ENCODE measurements around the gene NFAM1. TPM values are rescaled to one million over a fixed set of nuclear protein-coding genes. Genes with fewer than 3 reads are reported as not detected.

NFAM1 gene
- total RNA-seq, 5 donors from 2014 or later (not counting 1 experiment from before 2014, with no cell fraction given), result 0.07 to 0.32 (median 0.18) TPM

- H3K27ac Mint-ChIP-seq, result no peak overlapping the region
- no peak for DNase-seq
- no peaks in the 10 kb centered on the region for H3K36me3 Mint-ChIP-seq
- no peaks in the 10 kb centered on the region for H3K4me1 ChIP-seq (ENCODE audit: control insufficient read depth in 1 of 2, extremely low read depth in 1 of 2, insufficient read depth in 2 of 2, low read length in 2 of 2)
- H3K27me3 ChIP-seq (replicated peaks in 1 of 2; ENCODE audit: control insufficient read depth in 2 of 2, extremely low read depth in 1 of 2, insufficient read depth in 2 of 2, low read length in 1 of 2), result peaks cover 0 to 27% of the 10 kb centered on the region in 2 experiments
- no peak overlapping the region for H3K4me3 ChIP-seq (ENCODE audit: control insufficient read depth in 1 of 2, extremely low read depth in 1 of 2, low read length in 1 of 2)
- H3K4me3 Mint-ChIP-seq, result no peak overlapping the region
- no peak for ATAC-seq (replicated peaks in 1 of 4)
- POLR2A ChIA-PET, result interaction anchor here in 1 of 2 donors (0.6 kb wide), 1 partner anchor 557 kb away, joined by 3 read pairs; no protein-coding TSS in a partner anchor
- WGBS (ENCODE audit: insufficient coverage), result 78% methylated on average over 11 of the region's 11 CpGs
- no peaks in the 10 kb centered on the region for H3K9me3 ChIP-seq
- CTCF ChIA-PET, result no interaction called here
- no peaks in the 10 kb centered on the region for H3K4me1 Mint-ChIP-seq
- no peaks in the 10 kb centered on the region for H3K9me3 Mint-ChIP-seq
- H3K27ac ChIP-seq (ENCODE audit: low read length), result no peak overlapping the region
- peaks cover 4 to 14% of the 10 kb centered on the region in 2 donors for H3K27me3 Mint-ChIP-seq
- no peaks in the 10 kb centered on the region for H3K36me3 ChIP-seq (ENCODE audit: control insufficient read depth in 2 of 2, extremely low read depth in 1 of 2, insufficient read depth in 1 of 2, low read length in 1 of 2)
These were observed 19.4 kb upstream of the NFAM1 start for GRCh38 chr22:42451499-42452145.

GRCh38 chr22:42450862-42451261 lies 18.7 kb upstream of the NFAM1 start:
- no peaks in the 10 kb centered on the region for H3K4me1 Mint-ChIP-seq
- no peaks in the 10 kb centered on the region for H3K36me3 Mint-ChIP-seq
- H3K4me1 ChIP-seq (ENCODE audit: control insufficient read depth in 1 of 2, extremely low read depth in 1 of 2, insufficient read depth in 2 of 2, low read length in 2 of 2), result no peaks in the 10 kb centered on the region
- 70% methylated on average over 6 of the region's 6 CpGs for WGBS (ENCODE audit: insufficient coverage)
- peaks cover 4 to 14% of the 10 kb centered on the region in 2 donors for H3K27me3 Mint-ChIP-seq
- ChIA-PET CTCF (no interaction called here), POLR2A (no interaction called here)
- no peak overlapping the region for H3K27ac Mint-ChIP-seq
- H3K4me3 ChIP-seq (ENCODE audit: control insufficient read depth in 1 of 2, extremely low read depth in 1 of 2, low read length in 1 of 2), result no peak overlapping the region
- H3K27ac ChIP-seq (ENCODE audit: low read length), result no peak overlapping the region
- H3K36me3 ChIP-seq (ENCODE audit: control insufficient read depth in 2 of 2, extremely low read depth in 1 of 2, insufficient read depth in 1 of 2, low read length in 1 of 2), result no peaks in the 10 kb centered on the region
- no peaks in the 10 kb centered on the region for H3K9me3 Mint-ChIP-seq
- peaks cover 0 to 27% of the 10 kb centered on the region in 2 experiments for H3K27me3 ChIP-seq (replicated peaks in 1 of 2; ENCODE audit: control insufficient read depth in 2 of 2, extremely low read depth in 1 of 2, insufficient read depth in 2 of 2, low read length in 1 of 2)
- DNase-seq (no peak), ATAC-seq (replicated peaks in 1 of 4) (no peak)
- H3K9me3 ChIP-seq, result no peaks in the 10 kb centered on the region
- H3K4me3 Mint-ChIP-seq, result no peak overlapping the region

GRCh38 chr22:42446151-42446550 lies 13.9 kb upstream of the NFAM1 start:
- Histone ChIP-seq H3K9me3 (no peaks in the 10 kb centered on the region), H3K36me3 (ENCODE audit: control insufficient read depth in 2 of 2, extremely low read depth in 1 of 2, insufficient read depth in 1 of 2, low read length in 1 of 2) (no peaks in the 10 kb centered on the region), H3K27me3 (replicated peaks in 1 of 2; ENCODE audit: control insufficient read depth in 2 of 2, extremely low read depth in 1 of 2, insufficient read depth in 2 of 2, low read length in 1 of 2) (peaks cover 0 to 7% of the 10 kb centered on the region in 2 experiments), H3K27ac (ENCODE audit: low read length) (no peak overlapping the region), H3K4me1 (ENCODE audit: control insufficient read depth in 1 of 2, extremely low read depth in 1 of 2, insufficient read depth in 2 of 2, low read length in 2 of 2) (peaks cover 9 to 22% of the 10 kb centered on the region in 2 experiments), H3K4me3 (ENCODE audit: control insufficient read depth in 1 of 2, extremely low read depth in 1 of 2, low read length in 1 of 2) (no peak overlapping the region)
- no CpG with 5 or more reads among the region's 13 CpGs for WGBS (ENCODE audit: insufficient coverage)
- H3K4me1 Mint-ChIP-seq, result peaks cover 20 to 25% (median 23%) of the 10 kb centered on the region in 3 donors
- peaks cover 0 to 5% of the 10 kb centered on the region in 2 donors for H3K27me3 Mint-ChIP-seq
- POLR2A ChIA-PET, result no interaction called here
- H3K27ac Mint-ChIP-seq, result no peak overlapping the region
- no peak for ATAC-seq (replicated peaks in 1 of 4)
- no peaks in the 10 kb centered on the region for H3K9me3 Mint-ChIP-seq
- CTCF ChIA-PET, result no interaction called here
- no peak for DNase-seq
- H3K4me3 Mint-ChIP-seq, result no peak overlapping the region
- no peaks in the 10 kb centered on the region for H3K36me3 Mint-ChIP-seq

GRCh38 chr22:42444077-42444904 lies 12.1 kb upstream of the NFAM1 start:
- ChIA-PET POLR2A (interaction anchor here (0.6 to 0.9 kb wide), 6 partner anchors 170 to 1154 kb away, joined by 3 to 10 read pairs (median 5); partner anchors contain the start of genes POLDIP3 (in 1 of the 2) and TEF (in 1 of the 2)), CTCF (interaction anchor here (0.6 to 2.2 kb wide), 10 partner anchors 26 to 811 kb away, joined by 3 to 9 read pairs (median 5); partner anchors contain the start of genes CENPM (in 1 of the 2), NDUFA6 (in 1 of the 2) and SMDT1 (in 1 of the 2))
- peaks cover 0 to under 1% of the 10 kb centered on the region in 2 donors for H3K27me3 Mint-ChIP-seq
- H3K36me3 ChIP-seq (ENCODE audit: control insufficient read depth in 2 of 2, extremely low read depth in 1 of 2, insufficient read depth in 1 of 2, low read length in 1 of 2), result no peaks in the 10 kb centered on the region
- H3K4me3 ChIP-seq (ENCODE audit: control insufficient read depth in 1 of 2, extremely low read depth in 1 of 2, low read length in 1 of 2), result peak overlapping the region; percentile 52 to 58
- H3K4me3 Mint-ChIP-seq, result peak overlapping the region; percentile 71 to 88 (median 72)
- H3K9me3 ChIP-seq, result no peaks in the 10 kb centered on the region
- H3K4me1 Mint-ChIP-seq, result peaks cover 25 to 33% (median 29%) of the 10 kb centered on the region in 3 donors
- ATAC-seq (replicated peaks in 1 of 4), result peak; percentile 87 to 91 (median 88)
- peak overlapping the region; percentile 83 for H3K27ac ChIP-seq (ENCODE audit: low read length)
- H3K36me3 Mint-ChIP-seq, result no peaks in the 10 kb centered on the region
- 4% methylated on average over 23 of the region's 28 CpGs for WGBS (ENCODE audit: insufficient coverage)
- H3K27me3 ChIP-seq (replicated peaks in 1 of 2; ENCODE audit: control insufficient read depth in 2 of 2, extremely low read depth in 1 of 2, insufficient read depth in 2 of 2, low read length in 1 of 2), result peaks cover 0 to 2% of the 10 kb centered on the region in 2 experiments
- peaks cover 9 to 22% of the 10 kb centered on the region in 2 experiments for H3K4me1 ChIP-seq (ENCODE audit: control insufficient read depth in 1 of 2, extremely low read depth in 1 of 2, insufficient read depth in 2 of 2, low read length in 2 of 2)
- DNase-seq, result peak; percentile 68 to 93 (median 82)
- H3K9me3 Mint-ChIP-seq, result no peaks in the 10 kb centered on the region
- peak overlapping the region; percentile 90 to 93 for H3K27ac Mint-ChIP-seq

GRCh38 chr22:42443240-42444076 lies 11.3 kb upstream of the NFAM1 start:
- H3K27me3 ChIP-seq (replicated peaks in 1 of 2; ENCODE audit: control insufficient read depth in 2 of 2, extremely low read depth in 1 of 2, insufficient read depth in 2 of 2, low read length in 1 of 2), result no peaks in the 10 kb centered on the region
- no peaks in the 10 kb centered on the region for H3K36me3 ChIP-seq (ENCODE audit: control insufficient read depth in 2 of 2, extremely low read depth in 1 of 2, insufficient read depth in 1 of 2, low read length in 1 of 2)
- H3K9me3 ChIP-seq, result no peaks in the 10 kb centered on the region
- peaks cover 9 to 22% of the 10 kb centered on the region in 2 experiments for H3K4me1 ChIP-seq (ENCODE audit: control insufficient read depth in 1 of 2, extremely low read depth in 1 of 2, insufficient read depth in 2 of 2, low read length in 2 of 2)
- no CpG with 5 or more reads among the region's 6 CpGs for WGBS (ENCODE audit: insufficient coverage)
- Mint-ChIP-seq H3K9me3 (no peaks in the 10 kb centered on the region), H3K27ac (peak overlapping the region; percentile 90 to 93), H3K27me3 (no peaks in the 10 kb centered on the region), H3K4me1 (peaks cover 28 to 37% (median 29%) of the 10 kb centered on the region in 3 donors), H3K4me3 (peak overlapping the region; percentile 71 to 88 (median 72)), H3K36me3 (no peaks in the 10 kb centered on the region)
- POLR2A ChIA-PET, result interaction anchor here in 1 of 2 donors (0.6 to 0.9 kb wide), 4 partner anchors 171 to 1153 kb away, joined by 4 to 9 read pairs (median 5); partner anchors contain the start of genes POLDIP3 and TEF
- H3K4me3 ChIP-seq (ENCODE audit: control insufficient read depth in 1 of 2, extremely low read depth in 1 of 2, low read length in 1 of 2), result peak overlapping the region; percentile 52 to 58
- peak in 2 of 35 experiments; percentile 1 to 8 for DNase-seq
- peak in 3 of 4 experiments; percentile 5 to 13 (median 10) for ATAC-seq (replicated peaks in 1 of 4)
- CTCF ChIA-PET, result interaction anchor here (0.6 to 2.2 kb wide), 11 partner anchors 27 to 576 kb away, joined by 3 to 9 read pairs (median 5); partner anchors contain the start of genes CENPM (in 1 of the 2), NDUFA6 (in 1 of the 2) and SMDT1 (in 1 of the 2)
- peak overlapping the region; percentile 83 for H3K27ac ChIP-seq (ENCODE audit: low read length)
